Measurements from ENCODE around the gene GPNMB. TPM values are rescaled to one million over a fixed set of nuclear protein-coding genes. Genes with fewer than 3 reads are reported as not detected.

Gene GPNMB
- total and polyA plus RNA-seq, 2 of the 4 experiments (the other 2 are of a cell fraction) = under 0.01 to 0.14 TPM

DNA sequence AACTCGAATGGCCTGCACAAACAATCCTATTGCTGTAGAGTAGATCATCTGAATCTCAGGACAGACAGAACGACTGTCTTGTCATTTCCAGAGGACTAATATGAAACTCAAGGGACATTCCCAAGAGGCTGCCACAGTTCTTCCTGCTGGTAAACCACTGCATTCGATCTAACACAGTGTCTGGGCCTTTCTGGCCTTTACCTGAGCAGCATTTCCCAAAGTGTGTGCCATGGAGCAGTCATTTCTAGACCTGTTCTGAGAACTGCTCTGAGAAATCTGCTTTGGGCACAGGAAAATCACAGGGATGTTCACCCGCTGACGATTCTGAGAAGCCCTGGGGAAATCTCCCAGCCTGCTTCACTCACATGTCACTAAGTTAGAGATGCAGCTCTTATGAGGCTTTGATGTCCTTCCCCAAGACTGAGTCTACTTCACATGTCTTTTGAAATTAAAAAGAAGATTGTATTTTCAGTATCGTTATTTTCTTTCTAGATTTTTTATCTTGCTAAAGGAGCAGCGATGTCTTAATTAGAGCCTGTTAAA is 18.4 kb downstream of the GPNMB start:
- in situ Hi-C loops (cut with MboI; ENCODE audit: low sequenced_read_pairs) (no loop called here), intact Hi-C loops (cut with micrococcal nuclease) (loop anchor here (5.0 kb wide), 1 partner anchor 743 kb away; no protein-coding TSS in a partner anchor), dilution Hi-C loops (cut with HindIII; ENCODE audit: low sequenced_read_pairs, unreplicated experiment) (no loop called here)
- H4K20me1 ChIP-seq (ENCODE audit: insufficient read depth, low read length) = no peaks in the 10 kb centered on the region
- H3K4me2 ChIP-seq (ENCODE audit: low read depth, low read length) = no peak overlapping the region
- no peak overlapping the region for H4K91ac ChIP-seq (ENCODE audit: insufficient read depth, low read depth, low read length)
- peaks cover 13% of the 10 kb centered on the region for H3K27me3 ChIP-seq (ENCODE audit: control insufficient read depth, insufficient read depth, low read length)
- H2AK5ac ChIP-seq (ENCODE audit: low read depth, low read length) = no peak overlapping the region
- DNase-seq (no peak), ATAC-seq (ENCODE audit: low read depth) (no peak)
- no peak overlapping the region for H3K23ac ChIP-seq (ENCODE audit: low read depth, low read length)
- H2BK15ac ChIP-seq (ENCODE audit: low read depth, low read length) = no peak overlapping the region
- no peak overlapping the region for H2AFZ ChIP-seq (replicated peaks; ENCODE audit: low read length, poor library complexity)
- H3K56ac ChIP-seq (ENCODE audit: extremely low read depth, insufficient read depth, low read length) = no peak overlapping the region
- H3K4me3 ChIP-seq (ENCODE audit: insufficient read depth, low read depth, low read length) = no peak overlapping the region
- TF ChIP-seq MXI1 (IDR thresholded peaks at IDR 0.05; ENCODE audit: borderline replicate concordance, low read depth, low read length) (no peak), MAZ (IDR thresholded peaks at IDR 0.05; ENCODE audit: borderline replicate concordance, low read depth, low read length) (no peak), CEBPB (IDR thresholded peaks at IDR 0.05; ENCODE audit: low read depth, low read length) (no peak), FOS (IDR thresholded peaks at IDR 0.05; ENCODE audit: low read depth, low read length) (no peak), RAD21 (IDR thresholded peaks at IDR 0.05; ENCODE audit: low read length) (no peak)
- TF ChIP-seq, protein P1, sequence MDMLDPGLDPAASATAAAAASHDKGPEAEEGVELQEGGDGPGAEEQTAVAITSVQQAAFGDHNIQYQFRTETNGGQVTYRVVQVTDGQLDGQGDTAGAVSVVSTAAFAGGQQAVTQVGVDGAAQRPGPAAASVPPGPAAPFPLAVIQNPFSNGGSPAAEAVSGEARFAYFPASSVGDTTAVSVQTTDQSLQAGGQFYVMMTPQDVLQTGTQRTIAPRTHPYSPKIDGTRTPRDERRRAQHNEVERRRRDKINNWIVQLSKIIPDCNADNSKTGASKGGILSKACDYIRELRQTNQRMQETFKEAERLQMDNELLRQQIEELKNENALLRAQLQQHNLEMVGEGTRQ (IDR thresholded peaks at IDR 0.05; ENCODE audit: low read depth, low read length) = no peak
- H3K9ac ChIP-seq (ENCODE audit: low read depth, low read length) = no peak overlapping the region
- H2BK20ac ChIP-seq (ENCODE audit: low read depth, low read length) = no peak overlapping the region
- ChIA-PET CTCF (interaction anchor here (4.3 kb wide), 1 partner anchor 8 kb away, joined by 34 read pairs; no protein-coding TSS in a partner anchor), POLR2A (ENCODE audit: unreplicated experiment) (no interaction called here)
- H4K5ac ChIP-seq (ENCODE audit: low read depth, low read length) = no peak overlapping the region
- no peaks in the 10 kb centered on the region for H3K36me3 ChIP-seq (ENCODE audit: control insufficient read depth, insufficient read depth, low read length)
- WGBS, 2 experiments (ENCODE audit: extremely low coverage in 2 of 2, insufficient read length in 1 of 2) = 85% methylated on average over 3 of the region's 7 CpGs; no CpG with 5 or more reads in 1 of the 2 experiments
- no peak overlapping the region for H4K8ac ChIP-seq (ENCODE audit: low read depth in 2 of 2, low read length in 2 of 2)
- 0 out of 2 replicates have a peak, but pooled peaks cover 2% of the 10 kb centered on the region for H3K9me3 ChIP-seq (ENCODE audit: control insufficient read depth, insufficient read depth, low read length)
- no peaks in the 10 kb centered on the region for H3K9me1 ChIP-seq (ENCODE audit: insufficient read depth, low read length)
- no peaks in the 10 kb centered on the region for H3K79me1 ChIP-seq (ENCODE audit: low read depth in 1 of 2, low read length in 2 of 2)
- no peak overlapping the region for H2AK9ac ChIP-seq (replicated peaks; ENCODE audit: low read depth, low read length, poor library complexity)
- no peak overlapping the region for H3K14ac ChIP-seq (replicated peaks; ENCODE audit: low read depth, low read length)
- no peak overlapping the region for H3K27ac ChIP-seq (ENCODE audit: insufficient read depth, low read length)
- no TSS peak for BruUV-seq (replicated peaks)
- no peak overlapping the region for H3K18ac ChIP-seq (ENCODE audit: low read depth, low read length)
- H3K4ac ChIP-seq (ENCODE audit: low read depth, low read length) = no peak overlapping the region
- H3K4me1 ChIP-seq (ENCODE audit: control insufficient read depth, insufficient read depth, low read length) = no peaks in the 10 kb centered on the region
- no peak overlapping the region for H2BK120ac ChIP-seq (ENCODE audit: low read depth, low read length)
- no peak overlapping the region for H2BK5ac ChIP-seq (ENCODE audit: low read depth, low read length, poor library complexity, severe bottlenecking)
